ENCODE data around the gene MRM2.

Gene MRM2

DNA sequence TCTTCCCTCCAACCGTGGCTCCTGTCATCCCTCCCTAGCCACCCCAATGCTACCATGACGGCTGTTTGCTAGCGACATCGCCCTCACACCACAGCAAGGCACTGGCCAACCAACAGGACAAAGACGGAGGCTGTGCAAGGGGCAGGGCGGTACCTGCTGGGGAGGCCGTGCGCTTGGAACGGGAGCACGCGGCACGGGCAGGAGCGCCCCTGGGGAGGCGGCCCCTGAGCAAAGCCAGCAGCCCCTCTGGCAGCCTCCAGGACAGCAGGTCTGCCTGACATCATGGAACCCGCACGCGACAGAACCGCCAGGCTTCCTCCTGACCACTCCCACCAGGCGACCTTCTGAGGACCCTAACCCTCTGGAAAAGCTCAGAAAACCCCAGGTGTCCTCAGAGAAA lies 22.0 kb downstream of the MRM2 start:
- no peak for DNase-seq

DNA sequence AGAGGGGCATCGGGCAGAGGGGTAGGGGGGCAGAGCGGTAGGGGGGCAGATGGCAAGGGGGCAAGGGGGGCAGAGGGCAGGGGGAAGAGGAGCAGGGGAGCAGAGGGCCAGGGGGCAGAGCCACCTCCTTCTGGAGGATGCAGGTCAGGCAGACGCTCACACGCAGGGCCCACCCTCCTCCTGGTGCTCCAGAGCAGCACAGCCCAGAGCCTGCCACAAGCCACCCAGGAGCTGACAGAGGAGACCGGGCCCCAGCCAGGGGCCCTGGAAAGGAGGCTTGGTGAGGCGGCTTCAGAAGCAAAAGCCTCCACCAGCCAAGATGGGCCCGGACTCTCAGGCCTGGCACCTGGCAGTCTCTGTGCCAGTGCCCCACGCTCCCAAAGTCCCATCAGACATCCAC lies 22.4 kb downstream of the MRM2 start:
- DNase-seq: no peak

DNA sequence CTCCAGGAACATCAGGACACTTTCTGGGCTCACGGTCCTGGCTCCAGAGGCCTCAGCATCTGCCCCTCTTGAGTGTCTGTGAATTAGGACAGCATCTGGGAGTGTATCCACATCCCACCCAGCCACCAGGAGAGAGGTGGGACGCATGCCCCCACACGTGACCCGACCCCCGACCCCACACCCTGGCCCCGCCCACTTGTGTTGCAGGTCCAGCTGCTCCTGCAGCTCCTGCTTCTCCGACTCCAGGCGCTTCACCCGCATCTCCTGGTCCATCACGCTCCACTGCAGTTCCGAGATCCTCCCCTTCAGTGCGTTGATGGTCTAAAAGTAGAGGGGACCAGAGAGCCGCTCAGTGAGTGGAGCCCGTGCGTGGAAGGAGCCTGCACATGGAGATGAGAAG lies 22.9 kb downstream of the MRM2 start:
- no peak for DNase-seq

DNA sequence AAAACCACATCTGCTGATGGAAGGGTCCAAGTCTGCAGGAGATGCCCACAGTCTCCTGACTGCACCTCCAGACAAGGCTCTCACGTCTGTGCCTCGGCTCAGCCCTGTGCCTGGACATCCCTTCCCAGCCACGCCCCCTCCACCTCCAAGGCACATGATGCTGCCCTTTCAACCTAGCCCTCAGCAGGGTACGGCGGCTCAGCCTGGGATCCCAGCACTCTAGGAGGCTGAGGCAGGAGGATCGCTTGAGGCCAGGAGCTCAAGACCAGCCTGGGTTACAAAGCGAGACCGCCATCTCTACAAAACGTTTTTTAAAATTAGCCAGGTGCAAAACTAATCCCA lies 23.6 kb downstream of the MRM2 start:
- DNase-seq: no peak

DNA sequence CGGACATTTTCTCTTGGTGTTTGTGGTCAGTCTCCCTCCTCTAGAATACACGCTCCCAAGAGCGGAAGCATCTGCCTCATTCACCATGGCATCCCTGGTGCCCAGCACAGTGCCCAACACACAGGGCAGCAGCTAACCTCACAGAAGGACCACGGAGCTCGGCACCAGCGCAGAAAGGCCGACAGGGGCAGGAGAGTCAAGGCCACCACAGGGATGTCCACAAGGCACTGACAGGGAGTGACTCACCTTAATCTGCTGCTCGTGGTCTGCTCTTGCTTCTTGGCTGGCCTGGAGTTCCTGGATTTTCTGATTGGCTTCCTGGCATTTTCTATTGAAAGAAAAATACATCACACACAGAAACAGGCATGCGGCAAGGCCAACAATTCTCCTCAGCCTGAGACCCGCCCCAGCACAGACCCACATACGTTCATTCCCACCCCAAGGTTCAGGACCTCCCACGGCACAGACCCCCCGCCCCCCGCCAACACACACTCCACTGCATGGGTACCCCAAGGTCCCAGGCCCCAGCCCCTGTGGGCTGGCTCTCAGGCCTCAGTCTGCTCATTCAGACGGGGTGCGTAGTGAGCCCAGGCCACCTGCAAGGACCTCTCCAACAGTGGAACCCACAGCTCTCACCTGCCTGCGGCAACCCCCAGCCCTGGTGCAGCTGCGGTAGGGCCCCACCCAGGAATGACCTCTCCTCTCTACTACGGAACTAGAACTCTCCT lies 24.1 kb downstream of the MRM2 start:
- DNase-seq: no peak

DNA sequence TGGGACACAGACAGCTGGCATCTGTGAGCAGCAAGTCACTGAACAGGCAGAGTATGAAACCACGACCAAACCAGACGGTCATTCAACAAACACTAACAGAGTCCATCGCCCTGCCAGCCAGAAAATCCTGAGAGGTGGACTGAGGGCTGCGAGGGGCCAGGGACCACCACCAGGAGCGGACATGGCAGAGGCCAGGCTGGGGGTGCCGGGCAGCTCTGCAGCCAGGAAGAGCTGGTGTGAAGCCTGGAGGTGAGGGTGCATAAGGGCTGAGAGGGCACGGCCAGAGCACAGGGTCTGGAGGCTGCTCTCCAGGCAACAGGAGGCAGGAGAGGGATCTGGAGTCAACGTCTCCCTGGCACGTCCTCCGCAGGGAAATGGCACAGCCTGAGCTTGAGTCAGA lies 24.8 kb downstream of the MRM2 start:
- DNase-seq: no peak

DNA sequence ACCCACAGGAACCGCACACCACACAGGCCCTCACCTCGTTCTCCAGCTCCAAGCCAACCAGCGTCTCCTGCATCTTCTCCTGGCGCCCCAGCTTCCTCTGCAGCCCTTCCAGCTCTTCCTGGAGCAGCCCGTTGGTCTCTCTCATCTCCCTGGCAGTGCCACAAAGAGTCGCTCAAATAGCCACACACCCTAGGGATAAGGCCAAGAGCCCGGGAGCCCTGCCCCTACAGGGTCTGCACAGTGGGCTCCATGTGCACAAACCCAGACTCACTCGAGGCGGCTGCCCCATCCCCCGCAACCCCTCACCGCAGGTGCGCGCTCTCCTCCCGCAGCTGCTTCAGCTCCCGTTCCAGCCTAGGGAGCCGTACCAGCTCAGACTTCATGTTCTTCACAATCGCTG lies 26.2 kb downstream of the MRM2 start:
- no peak for DNase-seq

DNA sequence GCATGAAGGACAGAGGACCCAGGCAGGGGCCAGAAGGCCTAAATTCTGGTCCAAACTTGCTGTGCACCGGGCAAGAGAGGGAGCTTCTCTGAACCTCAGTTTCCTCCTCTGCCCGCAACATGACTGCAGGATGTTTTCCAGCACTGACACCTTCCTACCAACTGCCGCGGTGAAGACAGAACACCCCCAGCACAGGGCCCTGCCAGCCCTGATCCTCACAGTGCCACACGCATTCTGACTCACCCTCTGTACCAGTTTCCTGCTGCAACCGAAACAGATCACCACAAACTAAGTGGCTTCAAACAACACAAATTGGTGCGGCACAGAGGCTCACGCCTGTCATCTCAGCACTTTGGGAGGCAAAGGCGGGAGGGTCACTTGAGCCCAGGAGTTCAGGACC lies 27.4 kb downstream of the MRM2 start:
- DNase-seq: no peak

DNA sequence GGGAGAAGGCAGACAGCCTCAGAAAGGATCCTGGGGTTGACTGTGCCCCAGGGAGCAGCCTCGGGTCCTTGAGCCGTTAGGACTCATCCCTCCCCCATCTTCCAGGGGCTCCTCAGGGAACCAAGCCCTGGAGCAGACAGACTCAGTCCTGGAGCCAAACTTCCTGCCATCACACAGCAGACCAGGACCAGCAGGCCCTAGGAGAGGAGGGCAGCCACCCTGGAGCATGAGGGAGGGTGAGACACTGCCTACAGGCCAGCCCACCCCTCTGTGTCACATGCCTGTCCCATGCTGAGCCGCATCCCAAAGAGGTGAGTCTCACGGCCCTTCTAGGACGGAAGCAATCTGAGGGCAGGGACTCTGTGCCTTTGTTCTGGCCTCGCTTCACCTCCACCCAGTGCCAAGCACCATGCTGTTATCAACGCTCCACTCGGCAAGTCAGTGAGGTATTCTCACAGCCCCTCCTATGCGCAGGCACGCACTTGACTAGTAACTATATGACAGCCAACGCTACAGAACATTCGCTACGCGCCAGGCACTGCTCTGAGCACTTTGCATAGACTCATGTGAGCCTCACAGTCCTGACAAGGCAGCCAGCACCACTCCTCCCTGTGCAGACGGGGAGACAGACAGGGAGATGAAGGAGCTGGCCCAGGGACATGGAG lies 28.3 kb downstream of the MRM2 start:
- DNase-seq: no peak

DNA sequence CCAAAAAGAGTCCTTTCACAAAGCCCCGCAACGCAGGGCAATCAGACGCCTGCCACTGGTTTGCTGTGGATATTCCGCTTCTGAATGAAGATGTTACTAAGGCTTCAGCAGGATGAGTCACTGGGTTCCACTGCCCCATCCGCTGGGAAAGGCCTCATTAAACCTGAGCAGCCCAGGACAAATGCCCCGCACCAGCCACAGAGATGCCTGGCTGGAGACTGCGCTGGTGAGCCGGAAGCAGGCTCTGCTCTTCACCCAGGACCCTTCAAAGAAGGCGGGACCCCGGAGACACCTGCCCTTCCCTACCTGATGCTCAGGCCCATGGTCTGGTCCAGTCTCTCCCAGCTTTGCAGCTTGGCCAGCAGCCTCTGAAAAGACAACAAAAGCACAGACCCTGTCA lies 29.1 kb downstream of the MRM2 start:
- DNase-seq: no peak

DNA sequence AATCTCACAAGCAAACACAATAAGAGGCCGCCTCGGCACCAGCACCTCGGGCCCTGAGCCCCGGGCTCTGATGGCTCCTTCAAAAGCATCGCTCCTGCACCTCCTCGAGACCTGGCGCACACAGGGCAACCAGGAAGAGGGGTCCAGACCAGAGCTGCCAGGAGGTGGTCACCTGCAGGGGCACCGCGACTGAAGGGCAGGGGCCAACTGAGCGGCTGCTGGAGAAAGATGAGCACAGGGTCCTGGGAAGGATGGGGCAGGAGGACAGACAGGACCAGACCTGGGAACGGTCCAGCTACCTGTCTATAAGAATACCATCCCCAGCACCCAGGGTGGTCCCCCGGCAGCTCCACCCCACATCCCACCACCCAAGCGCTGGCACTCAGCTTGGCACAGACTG lies 30.1 kb downstream of the MRM2 start:
- no peak for DNase-seq

DNA sequence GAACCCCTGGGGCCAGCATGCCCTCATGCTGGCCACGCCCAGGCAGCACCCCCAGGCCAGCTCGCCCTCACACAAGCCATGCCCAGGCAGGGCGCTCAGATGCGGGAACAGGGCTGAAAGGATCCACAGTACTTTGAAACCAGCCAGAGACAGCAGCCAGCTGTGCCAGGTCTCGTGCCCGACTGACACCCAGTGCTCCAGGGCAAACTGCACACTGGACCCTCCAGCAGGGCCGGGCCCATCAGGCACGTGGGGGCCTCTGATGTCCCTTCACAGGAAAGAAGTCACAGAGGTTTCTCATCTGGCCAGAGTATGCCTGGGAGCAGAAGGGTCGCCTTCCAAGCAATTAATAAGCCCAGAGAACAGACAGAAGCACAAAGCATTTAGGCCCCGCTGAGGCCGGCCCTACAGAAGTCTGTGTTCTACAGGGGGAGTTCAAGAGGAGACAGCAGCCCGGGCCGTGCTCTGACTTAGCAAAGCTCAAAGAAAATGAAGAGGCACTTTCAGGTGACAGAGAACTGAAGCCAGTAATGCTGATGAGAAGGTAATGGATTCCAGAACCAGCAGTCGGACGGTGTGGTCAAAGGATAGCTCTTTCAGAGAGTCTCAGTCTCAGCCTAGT lies 30.6 kb downstream of the MRM2 start:
- no peak for DNase-seq

DNA sequence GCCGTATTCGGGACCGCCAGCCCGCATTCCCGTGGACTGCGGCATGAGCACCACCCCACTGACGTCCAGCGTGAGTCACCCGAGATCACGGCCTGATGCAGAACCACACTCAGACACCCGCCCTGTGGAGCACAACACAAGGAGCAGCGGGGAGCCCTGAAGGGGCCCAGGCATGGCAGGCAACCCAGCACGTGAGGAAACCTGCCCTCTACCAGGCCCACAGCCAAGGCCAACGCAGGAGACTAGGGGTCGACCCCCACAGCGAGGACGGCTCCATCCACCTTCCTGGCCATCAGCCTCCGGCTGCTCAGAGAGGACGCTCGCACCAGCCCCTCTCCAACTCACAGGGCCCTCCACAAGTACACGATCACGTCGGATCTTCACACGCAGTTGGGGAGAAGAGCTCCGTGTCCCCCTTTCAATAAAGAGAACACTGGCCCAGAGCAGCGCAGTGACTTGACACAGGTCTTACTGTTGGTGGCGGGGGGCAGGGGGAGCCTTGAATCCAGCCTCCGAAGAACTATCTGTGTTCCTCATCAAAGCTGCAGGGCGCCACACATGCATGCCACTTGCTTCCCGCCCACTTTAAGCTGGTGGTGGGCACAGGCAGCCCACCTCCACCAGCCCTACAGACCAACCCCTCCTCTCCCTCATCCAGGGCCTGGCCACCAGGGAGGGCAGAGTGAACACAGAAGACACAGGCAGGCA lies 31.3 kb downstream of the MRM2 start:
- no peak for DNase-seq

DNA sequence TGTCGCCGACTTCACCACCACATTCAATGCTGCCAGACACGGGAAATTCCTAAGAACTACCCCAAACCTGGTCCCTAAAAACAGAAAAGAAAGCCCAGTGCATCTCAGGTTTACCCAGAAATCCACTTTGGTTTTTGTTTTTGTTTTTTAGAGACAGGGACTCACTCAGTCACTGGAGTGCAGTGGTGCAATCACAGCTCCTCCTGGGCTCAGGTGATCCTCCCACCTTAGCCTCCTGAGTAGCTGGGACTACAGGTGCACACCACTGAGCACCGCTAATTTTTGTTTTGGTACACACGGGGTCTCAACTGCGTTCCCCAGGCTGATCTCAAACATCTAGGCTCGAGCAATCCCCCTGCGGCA lies 32.1 kb downstream of the MRM2 start:
- no peak for DNase-seq

DNA sequence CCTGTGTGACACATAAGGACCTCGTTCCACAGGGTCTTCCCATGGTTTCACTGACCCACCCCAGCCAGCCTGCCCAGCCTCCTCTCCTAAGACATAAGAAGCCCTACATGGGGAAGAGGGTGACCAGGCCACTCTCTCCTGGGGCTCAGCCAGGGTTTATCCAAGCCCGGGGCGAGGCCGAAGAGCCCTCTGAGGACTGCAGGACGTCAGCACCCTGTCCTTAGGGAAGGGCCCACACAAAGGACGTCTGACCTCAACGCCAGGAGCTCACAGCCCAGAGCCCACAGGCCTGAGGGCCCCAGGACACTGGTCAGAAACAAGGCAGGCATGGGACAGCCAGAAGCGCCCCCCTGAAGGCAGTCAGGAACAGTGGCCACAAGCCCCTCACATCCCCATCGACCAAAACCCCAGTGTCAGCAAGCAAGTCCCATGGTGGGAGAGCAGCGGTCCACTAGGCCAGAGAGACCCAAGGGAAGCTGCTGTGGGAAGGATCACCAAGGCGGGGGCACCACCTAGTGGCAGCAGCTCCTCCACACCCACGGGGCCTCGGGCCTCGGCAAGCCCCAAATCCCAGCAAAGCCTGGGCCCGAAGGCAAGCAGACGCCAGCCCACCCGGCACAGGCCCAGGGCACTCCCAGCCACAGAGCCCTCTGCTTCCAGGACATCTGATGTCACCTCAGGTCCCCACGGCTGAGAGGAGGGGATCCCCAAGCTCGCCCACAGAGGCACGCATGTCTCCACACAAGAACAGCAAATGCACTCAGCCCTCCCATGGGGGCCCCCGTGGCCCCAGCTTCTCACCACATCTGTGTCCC lies 32.7 kb downstream of the MRM2 start:
- no peak for DNase-seq

DNA sequence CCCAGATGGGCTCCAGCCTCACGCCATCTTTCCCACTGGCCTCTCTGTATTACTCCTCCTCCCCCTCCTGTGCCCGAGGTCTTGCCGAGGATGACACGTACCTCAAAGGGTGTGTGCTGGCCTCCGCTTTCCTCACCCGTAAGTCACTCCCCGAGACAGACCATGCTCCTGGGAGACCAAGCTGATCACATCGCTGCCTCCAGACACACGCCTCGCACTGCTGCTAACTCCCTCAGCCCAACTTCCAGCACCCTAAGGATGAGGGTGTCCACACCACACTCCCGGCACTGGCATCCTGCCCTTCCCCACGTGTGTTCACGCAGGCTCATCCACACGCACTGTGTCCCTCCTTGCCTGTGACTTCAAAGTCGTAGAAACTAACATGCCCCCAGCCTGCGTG lies 33.3 kb downstream of the MRM2 start:
- no peak for DNase-seq

DNA sequence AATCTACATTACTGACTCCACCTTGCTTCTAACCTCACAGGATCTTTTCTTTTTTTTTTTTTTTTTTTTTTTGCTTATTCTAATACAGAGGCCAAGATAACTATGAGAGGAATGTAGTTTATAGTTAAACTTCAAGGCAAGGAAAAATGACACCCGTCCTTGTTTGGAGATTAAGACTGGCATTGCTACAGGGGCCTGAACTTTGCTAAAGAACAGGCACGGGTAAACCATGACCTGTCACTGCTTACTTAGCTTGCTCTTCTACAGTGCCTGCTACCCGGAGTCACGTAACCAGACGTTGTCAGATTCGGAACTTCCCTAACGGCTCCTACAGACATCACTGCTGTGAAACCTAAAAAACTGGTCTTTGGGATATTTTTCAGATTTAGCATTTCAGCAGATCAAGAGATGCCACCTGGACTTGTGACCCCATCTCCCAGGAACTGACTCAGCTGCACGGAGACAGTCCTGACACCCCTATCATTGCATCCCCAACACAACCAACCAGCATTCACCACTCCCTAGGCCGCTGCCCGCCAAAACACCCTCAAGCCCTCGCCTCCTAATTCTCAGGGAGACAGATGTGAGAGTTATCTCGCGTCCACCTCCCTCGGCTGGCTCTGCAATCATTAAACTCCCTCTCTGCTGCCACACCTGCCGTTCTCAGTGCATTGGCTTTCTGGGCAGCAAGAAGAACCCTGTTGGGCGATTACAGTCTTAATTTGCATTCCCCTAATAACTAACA lies 36.8 kb downstream of the MRM2 start:
- no peak for DNase-seq

DNA sequence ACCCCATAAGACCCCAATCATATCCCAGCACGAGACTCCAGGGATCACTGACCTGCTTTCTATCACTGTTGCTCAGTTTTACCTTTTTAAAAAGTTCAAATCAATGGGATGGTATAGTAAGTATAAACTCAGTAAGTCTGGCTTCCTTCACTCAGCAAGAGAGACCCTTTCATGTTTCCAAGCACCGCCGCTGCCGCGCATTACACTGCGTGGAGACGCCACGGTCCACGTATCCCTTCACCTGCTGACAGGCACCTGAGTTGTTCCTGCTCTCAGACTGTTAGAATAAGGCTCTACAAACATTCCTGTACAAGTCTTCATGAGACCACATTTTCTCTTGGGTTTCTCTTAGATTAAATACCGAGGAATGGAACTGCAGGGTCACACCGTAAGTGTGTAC lies 37.6 kb downstream of the MRM2 start:
- DNase-seq: no peak

DNA sequence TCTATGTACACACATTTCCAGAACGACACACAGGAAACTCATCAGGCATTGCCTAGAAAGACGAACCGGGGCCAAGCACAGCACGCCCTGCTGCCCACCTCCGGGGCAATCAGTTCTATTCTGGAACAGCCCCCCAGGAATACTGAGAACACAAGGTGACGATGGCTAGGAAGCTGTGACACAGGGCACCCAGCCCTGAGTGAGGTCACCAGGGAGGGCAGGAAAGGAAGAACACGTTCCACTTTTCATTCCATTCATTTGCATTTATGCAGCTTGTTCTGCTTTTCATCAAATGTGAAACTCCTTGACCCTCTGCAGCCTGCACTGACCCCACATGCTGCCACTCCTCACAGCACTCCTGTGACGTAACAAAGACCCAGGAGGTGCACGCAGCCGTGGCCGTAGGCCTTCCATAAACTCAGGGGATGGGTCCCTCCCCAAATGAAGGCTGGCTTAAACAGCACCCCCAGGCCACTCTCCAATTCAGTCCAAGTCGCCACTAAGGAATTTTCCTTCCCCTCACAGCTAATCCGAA lies 38.2 kb downstream of the MRM2 start:
- no peak for DNase-seq

DNA sequence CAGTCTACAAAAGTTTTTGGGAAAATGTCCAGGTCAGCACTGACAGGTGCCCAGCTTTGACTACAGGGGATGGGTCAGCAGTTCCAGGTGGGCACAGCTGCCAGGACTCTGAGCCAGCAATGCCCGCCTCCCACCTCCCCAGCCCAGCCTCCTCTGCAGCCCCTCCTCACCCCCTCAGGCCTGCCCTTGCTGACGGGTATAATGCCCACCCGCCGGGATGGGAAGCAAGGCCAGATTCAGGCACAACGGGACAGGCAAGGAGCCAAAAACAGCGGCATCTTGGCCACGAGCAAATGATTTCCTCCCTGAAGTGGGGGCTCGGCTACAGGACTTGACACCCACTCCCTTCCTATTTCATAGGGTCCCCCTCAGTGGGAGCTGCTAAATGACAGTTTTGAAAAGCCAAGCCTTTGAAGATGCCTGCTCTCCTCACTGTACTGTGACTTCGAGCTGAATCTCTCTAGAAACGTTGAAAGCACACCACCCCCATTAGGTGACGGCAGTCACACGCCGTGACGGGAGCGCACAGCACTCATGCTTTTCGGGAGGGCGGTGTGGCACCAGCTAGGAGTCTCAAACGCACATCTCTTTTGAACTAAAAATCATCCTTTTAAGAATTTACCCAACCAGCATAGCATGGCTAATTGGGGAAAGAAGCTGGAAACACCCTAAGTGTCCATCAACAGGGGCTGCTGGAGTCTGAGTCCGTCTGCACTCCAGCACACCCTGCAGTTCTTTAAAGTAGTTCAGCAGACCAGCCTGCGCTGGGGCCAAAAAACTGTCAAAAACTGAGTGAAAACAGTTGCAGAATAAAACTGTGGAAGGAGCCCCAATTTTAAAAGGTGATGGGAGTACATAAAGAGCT lies 38.9 kb downstream of the MRM2 start:
- no peak for DNase-seq

DNA sequence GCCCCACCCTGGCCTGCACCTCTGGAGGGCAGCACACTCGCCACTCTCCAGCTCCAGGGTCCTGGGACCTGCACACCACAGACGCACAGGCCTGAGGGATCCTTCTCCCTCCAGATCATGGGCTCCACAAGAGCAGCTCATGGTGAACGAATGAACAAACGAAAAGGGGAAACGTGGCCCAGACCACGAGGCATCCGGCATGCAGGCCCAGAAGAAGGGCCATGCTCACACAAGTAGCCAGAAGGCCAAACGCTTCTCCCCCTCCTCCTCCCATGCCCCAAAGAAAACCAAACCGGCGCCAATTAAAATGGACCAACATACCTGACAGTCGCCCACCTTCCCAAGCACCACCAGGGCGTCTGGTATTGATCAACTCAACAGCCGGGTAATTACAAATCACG lies 39.6 kb downstream of the MRM2 start:
- DNase-seq: no peak
